HCT116 (cell line): ENCODE results near the gene CACNA1C. TPM values are rescaled to one million over a fixed set of nuclear protein-coding genes. Genes with fewer than 3 reads are reported as not detected.

ENCODE experiments used
- ATAC-seq: fragments of 200-7000 bp; cut with Tn5 transposase; 2 replicates; pipeline ENCODE4 v1.9.1; 2020; ENCODE audit warnings: mild to moderate bottlenecking, moderate library complexity
- BruUV-seq: library from RNA; stranded (reverse); fragments of 400-500 nt; replicated peaks from 2 replicates; lab custom pipeline; 2021; lab: Mats Ljungman, UMichigan
- CTCF ChIA-PET: fragments of 300-600 bp; sonication (Branson Sonifier 250); formaldehyde crosslinking; loops from one replicate; lab custom pipeline; 2021; ENCODE audit warnings: antibody characterized with exemption; lab: Charles Lee
- POLR2A ChIA-PET: fragments of 300-600, 350-600 bp; sonication (Branson Sonifier 250); formaldehyde crosslinking; loops from one replicate; lab custom pipeline; 2021; ENCODE audit warnings: antibody characterized with exemption; lab: Charles Lee
- RAD21 ChIA-PET, 2 experiments: fragments of 300-600 bp; sonication (Branson Sonifier 250); formaldehyde crosslinking; loops; one replicate each; lab custom pipeline; 2023; ENCODE audit warnings: low total read pairs in 2 of 2; ENCODE audit not compliant: uncharacterized antibody in 2 of 2, unreplicated experiment in 2 of 2, low non-redundant PET in 1 of 2; lab: Charles Lee
- DNase-seq: peaks from one replicate; pipeline ENCODE4 v3.0.0-alpha.2; 2010; ENCODE audit warnings: low read depth, low spot score
- H2AFZ ChIP-seq: fragments of 200-600 bp; shearing (Covaris generic), sonication (generic); 2 replicates; pipeline ENCODE4 v1.6.1; 2017; ENCODE audit warnings: low read depth, mixed run types, mixed read lengths, antibody characterized with exemption, low read length; ENCODE audit not compliant: poor library complexity, severe bottlenecking
- H3K27ac ChIP-seq: 2 replicates; pipeline ENCODE4 v1.5.1; 2012; ENCODE audit warnings: low read depth, low read length
- H3K27me3 ChIP-seq: fragments of 200-600 bp; sonication (generic); 2 replicates; pipeline ENCODE4 v1.6.1; 2016; ENCODE audit warnings: mixed run types, low read length, mixed read lengths; ENCODE audit not compliant: insufficient read depth
- H3K36me3 ChIP-seq, 2 experiments: fragments of 200-500 bp in 1 of 2; fragments of 200-600 bp in 1 of 2; sonication (Bioruptor generic) in 1 of 2; sonication (generic) in 1 of 2; 2 replicates each; pipeline versions ENCODE4 v1.5.1 to v1.6.1; 2014 to 2016; ENCODE audit warnings: low read length in 2 of 2, inconsistent platforms in 1 of 2, mixed read lengths in 1 of 2, mixed run types in 1 of 2; ENCODE audit not compliant: insufficient read depth in 2 of 2, control insufficient read depth in 1 of 2
- H3K4me1 ChIP-seq, 2 experiments: fragments of 200-600 bp in 1 of 2; sonication (generic) in 1 of 2; 2 replicates each; pipeline versions ENCODE4 v1.5.1 to v1.6.1; 2012 to 2017; ENCODE audit warnings: low read length in 2 of 2, inconsistent platforms in 1 of 2, mild to moderate bottlenecking in 1 of 2, mixed read lengths in 1 of 2, mixed run types in 1 of 2, moderate library complexity in 1 of 2; ENCODE audit not compliant: insufficient read depth in 2 of 2, control insufficient read depth in 1 of 2
- H3K4me2 ChIP-seq: fragments of 200-600 bp; sonication (generic); 2 replicates; pipeline ENCODE4 v1.6.1; 2017; ENCODE audit warnings: mixed run types, low read length, mixed read lengths
- H3K4me3 ChIP-seq, 2 experiments: fragments of 200-600 bp in 1 of 2; sonication (generic) in 1 of 2; replicated peaks in 1 of 2; 2 replicates each; pipeline ENCODE4 v1.5.1; 2011 to 2016; ENCODE audit warnings: low read length in 2 of 2, control low read depth in 1 of 2, low read depth in 1 of 2, mild to moderate bottlenecking in 1 of 2, mixed read lengths in 1 of 2, mixed run types in 1 of 2
- H3K79me2 ChIP-seq: fragments of 200-600 bp; sonication (generic); 2 replicates; pipeline ENCODE4 v1.6.1; 2017; ENCODE audit warnings: mild to moderate bottlenecking, mixed run types, low read length, moderate library complexity, mixed read lengths; ENCODE audit not compliant: insufficient read depth
- H3K9ac ChIP-seq: fragments of 200-600 bp; sonication (generic); 2 replicates; pipeline ENCODE4 v1.6.1; 2016; ENCODE audit warnings: low read length, mixed read lengths
- H3K9me2 ChIP-seq: fragments of 200-600 bp; sonication (generic), shearing (Covaris generic); 2 replicates; pipeline ENCODE4 v1.6.1; 2017; ENCODE audit warnings: mixed run types, mild to moderate bottlenecking, moderate library complexity; ENCODE audit not compliant: insufficient read depth
- H3K9me3 ChIP-seq, 2 experiments: fragments of 200-500 bp in 1 of 2; fragments of 200-600 bp in 1 of 2; sonication (Bioruptor generic) in 1 of 2; sonication (generic) in 1 of 2; 2 replicates each; pipeline ENCODE4 v1.6.1; 2014 to 2017; ENCODE audit warnings: low read length in 2 of 2, mixed read lengths in 2 of 2, inconsistent platforms in 1 of 2, low read depth in 1 of 2, mild to moderate bottlenecking in 1 of 2, mixed run types in 1 of 2, moderate library complexity in 1 of 2; ENCODE audit not compliant: control insufficient read depth in 1 of 2, insufficient read depth in 1 of 2
- H4K20me1 ChIP-seq: fragments of 200-600 bp; sonication (generic), shearing (Covaris generic); 2 replicates; pipeline ENCODE4 v1.6.1; 2017; ENCODE audit warnings: mixed run types, mild to moderate bottlenecking, moderate library complexity; ENCODE audit not compliant: insufficient read depth
- CTCF ChIP-seq, 3 experiments: fragments of 200-600 bp in 1 of 3; sonication (generic) in 1 of 3; IDR thresholded peaks in 2 of 3; conservative IDR thresholded peaks in 1 of 3; 2 replicates each; pipeline ENCODE4 v1.5.1; 2012 to 2017; ENCODE audit warnings: low read depth in 2 of 3, low read length in 2 of 3, antibody characterized with exemption in 1 of 3, borderline replicate concordance in 1 of 3, control low read depth in 1 of 3, mild to moderate bottlenecking in 1 of 3, mixed read lengths in 1 of 3, mixed run types in 1 of 3, moderate library complexity in 1 of 3; ENCODE audit not compliant: insufficient read depth in 1 of 3
- EZH2phosphoT487 ChIP-seq: fragments of 200-600 bp; IDR thresholded peaks from 2 replicates; pipeline ENCODE4 v1.6.1; 2018; ENCODE audit warnings: antibody characterized with exemption, borderline replicate concordance
- MAX ChIP-seq: IDR thresholded peaks from 2 replicates; pipeline ENCODE4 v1.6.1; 2012
- POLR2AphosphoS5 ChIP-seq: IDR thresholded peaks from 2 replicates; pipeline ENCODE4 v1.6.1; 2011; ENCODE audit warnings: mild to moderate bottlenecking, low read depth, low read length, moderate library complexity
- REST ChIP-seq: IDR thresholded peaks from 2 replicates; pipeline ENCODE4 v1.6.1; 2012; ENCODE audit warnings: low read depth
- SRF ChIP-seq: IDR thresholded peaks from 2 replicates; pipeline ENCODE4 v1.6.1; 2012; ENCODE audit warnings: low read depth
- intact Hi-C: fragments of 100-400 bp; cut with micrococcal nuclease; formaldehyde crosslinking; loops from 2 replicates; pipeline ENCODE4 v1.10.0; 2022
- total RNA-seq: library from RNA; stranded (reverse); gene quantifications from one replicate; pipeline ENCODE4 v1.2.1, GENCODE V29; 2021; ENCODE audit not compliant: unreplicated experiment

CACNA1C gene
- total RNA-seq, 1 experiment from 2014 or later = 0.05 TPM

- Histone ChIP-seq H3K9me3 (no peaks in the 10 kb centered on the region), H3K4me2 (no peak overlapping the region), H4K20me1 (no peaks in the 10 kb centered on the region), H3K9me2 (no peaks in the 10 kb centered on the region), H3K4me1 (no peaks in the 10 kb centered on the region), H2AFZ (no peak overlapping the region), H3K36me3 (no peaks in the 10 kb centered on the region), H3K4me3 (no peak overlapping the region), H3K27me3 (peaks cover 11% of the 10 kb centered on the region; the same call in 1 of the 2 replicates), H3K79me2 (no peaks in the 10 kb centered on the region), H3K9ac (no peak overlapping the region), H3K27ac (no peak overlapping the region)
- TF ChIP-seq REST (no peak), POLR2AphosphoS5 (no peak), EZH2phosphoT487 (no peak), MAX (no peak), SRF (no peak), CTCF (IDR thresholded peaks at IDR 0.05 in 2 of 3, conservative IDR thresholded peaks at IDR 0.05 in 1 of 3; ENCODE audit: borderline replicate concordance in 1 of 3, insufficient read depth in 1 of 3, low read depth in 2 of 3, low read length in 2 of 3) (peak in 2 of 3 experiments; percentile 59 to 61; a peak in 4 of 6 replicates)
- ChIA-PET CTCF (no interaction called here), RAD21 (no interaction called here), POLR2A (no interaction called here)
- intact Hi-C loops = no loop called here
- peak; percentile 79 for ATAC-seq
- peak; percentile 8 for DNase-seq
- no TSS peak for BruUV-seq
These were observed 621.4 kb downstream of the CACNA1C start for GRCh38 chr12:2673966-2674810.
